ENCODE results near the gene GSC2.

Gene GSC2

GRCh38 chr22:19134176-19134831 is 15.8 kb downstream of the GSC2 start:
- no peak overlapping the region for H3K9ac ChIP-seq (ENCODE audit: insufficient read length, low read depth)
- no peak for DNase-seq (ENCODE audit: low read depth, low spot score)
- no peaks in the 10 kb centered on the region for H3K9me3 ChIP-seq (ENCODE audit: insufficient read depth, low read length)
- no peaks in the 10 kb centered on the region for H3K4me1 ChIP-seq (ENCODE audit: insufficient read depth, insufficient read length)
- TF ChIP-seq ZNF274 (IDR thresholded peaks at IDR 0.05; ENCODE audit: low read depth, low read length) = no peak
- no peak for TF ChIP-seq SUZ12 (IDR thresholded peaks at IDR 0.05; ENCODE audit: extremely low read depth, insufficient read depth, insufficient read length)
- no peak for TF ChIP-seq YY1 (IDR thresholded peaks at IDR 0.05; ENCODE audit: insufficient read depth, insufficient read length)
- peaks cover 80% of the 10 kb centered on the region for H3K36me3 ChIP-seq (ENCODE audit: insufficient read depth, insufficient read length, low read length)
- H3K4me3 ChIP-seq (ENCODE audit: insufficient read length, low read depth) = no peak overlapping the region
- H3K27me3 ChIP-seq (ENCODE audit: insufficient read depth, insufficient read length) = no peaks in the 10 kb centered on the region

- H3K4me1 ChIP-seq (ENCODE audit: insufficient read depth, insufficient read length) = no peaks in the 10 kb centered on the region
- no peak for TF ChIP-seq ZNF274 (IDR thresholded peaks at IDR 0.05; ENCODE audit: low read depth, low read length)
- TF ChIP-seq YY1 (IDR thresholded peaks at IDR 0.05; ENCODE audit: insufficient read depth, insufficient read length) = no peak
- TF ChIP-seq SUZ12 (IDR thresholded peaks at IDR 0.05; ENCODE audit: extremely low read depth, insufficient read depth, insufficient read length) = no peak
- no peak overlapping the region for H3K4me3 ChIP-seq (ENCODE audit: insufficient read length, low read depth)
- no peak overlapping the region for H3K9ac ChIP-seq (ENCODE audit: insufficient read length, low read depth)
- no peak for DNase-seq (ENCODE audit: low read depth, low spot score)
- H3K27me3 ChIP-seq (ENCODE audit: insufficient read depth, insufficient read length) = no peaks in the 10 kb centered on the region
- peaks cover 73% of the 10 kb centered on the region for H3K36me3 ChIP-seq (ENCODE audit: insufficient read depth, insufficient read length, low read length)
- H3K9me3 ChIP-seq (ENCODE audit: insufficient read depth, low read length) = no peaks in the 10 kb centered on the region
These were observed 16.5 kb downstream of the GSC2 start for GRCh38 chr22:19133561-19133960.

GRCh38 chr22:19132693-19133400 is 17.2 kb downstream of the GSC2 start:
- Histone ChIP-seq H3K9me3 (ENCODE audit: insufficient read depth, low read length) (no peaks in the 10 kb centered on the region), H3K9ac (ENCODE audit: insufficient read length, low read depth) (no peak overlapping the region), H3K36me3 (ENCODE audit: insufficient read depth, insufficient read length, low read length) (peaks cover 66% of the 10 kb centered on the region), H3K27me3 (ENCODE audit: insufficient read depth, insufficient read length) (no peaks in the 10 kb centered on the region), H3K4me1 (ENCODE audit: insufficient read depth, insufficient read length) (no peaks in the 10 kb centered on the region), H3K4me3 (ENCODE audit: insufficient read length, low read depth) (no peak overlapping the region)
- no peak for DNase-seq (ENCODE audit: low read depth, low spot score)
- TF ChIP-seq ZNF274 (IDR thresholded peaks at IDR 0.05; ENCODE audit: low read depth, low read length) (no peak), SUZ12 (IDR thresholded peaks at IDR 0.05; ENCODE audit: extremely low read depth, insufficient read depth, insufficient read length) (no peak), YY1 (IDR thresholded peaks at IDR 0.05; ENCODE audit: insufficient read depth, insufficient read length) (no peak)

GRCh38 chr22:19132153-19132552 is 17.9 kb downstream of the GSC2 start:
- H3K9me3 ChIP-seq (ENCODE audit: insufficient read depth, low read length) = no peaks in the 10 kb centered on the region
- H3K9ac ChIP-seq (ENCODE audit: insufficient read length, low read depth) = no peak overlapping the region
- H3K27me3 ChIP-seq (ENCODE audit: insufficient read depth, insufficient read length) = no peaks in the 10 kb centered on the region
- DNase-seq (ENCODE audit: low read depth, low spot score) = no peak
- TF ChIP-seq SUZ12 (IDR thresholded peaks at IDR 0.05; ENCODE audit: extremely low read depth, insufficient read depth, insufficient read length) (no peak), ZNF274 (IDR thresholded peaks at IDR 0.05; ENCODE audit: low read depth, low read length) (no peak), YY1 (IDR thresholded peaks at IDR 0.05; ENCODE audit: insufficient read depth, insufficient read length) (no peak)
- no peaks in the 10 kb centered on the region for H3K4me1 ChIP-seq (ENCODE audit: insufficient read depth, insufficient read length)
- peaks cover 59% of the 10 kb centered on the region for H3K36me3 ChIP-seq (ENCODE audit: insufficient read depth, insufficient read length, low read length)
- no peak overlapping the region for H3K4me3 ChIP-seq (ENCODE audit: insufficient read length, low read depth)

GRCh38 chr22:19131685-19132015 is 18.4 kb downstream of the GSC2 start:
- Histone ChIP-seq H3K4me3 (ENCODE audit: insufficient read length, low read depth) (no peak overlapping the region), H3K9me3 (ENCODE audit: insufficient read depth, low read length) (no peaks in the 10 kb centered on the region), H3K36me3 (ENCODE audit: insufficient read depth, insufficient read length, low read length) (peaks cover 54% of the 10 kb centered on the region), H3K4me1 (ENCODE audit: insufficient read depth, insufficient read length) (no peaks in the 10 kb centered on the region), H3K9ac (ENCODE audit: insufficient read length, low read depth) (no peak overlapping the region), H3K27me3 (ENCODE audit: insufficient read depth, insufficient read length) (no peaks in the 10 kb centered on the region)
- no peak for DNase-seq (ENCODE audit: low read depth, low spot score)
- TF ChIP-seq YY1 (IDR thresholded peaks at IDR 0.05; ENCODE audit: insufficient read depth, insufficient read length) (no peak), ZNF274 (IDR thresholded peaks at IDR 0.05; ENCODE audit: low read depth, low read length) (no peak), SUZ12 (IDR thresholded peaks at IDR 0.05; ENCODE audit: extremely low read depth, insufficient read depth, insufficient read length) (no peak)

GRCh38 chr22:19130959-19131684 is 19.0 kb downstream of the GSC2 start, which contains the start of gene TSSK2:
TSSK2 (plus strand) TSS chr22:19131308; CDS start chr22:19131400, 92 bp downstream.
- Histone ChIP-seq H3K9ac (ENCODE audit: insufficient read length, low read depth) (no peak within 1 kb of the TSS), H3K36me3 (ENCODE audit: insufficient read depth, insufficient read length, low read length) (peaks cover 50% of the 10 kb centered on the region), H3K27me3 (ENCODE audit: insufficient read depth, insufficient read length) (no peaks in the 10 kb centered on the region), H3K9me3 (ENCODE audit: insufficient read depth, low read length) (no peaks in the 10 kb centered on the region), H3K4me3 (ENCODE audit: insufficient read length, low read depth) (no peak within 1 kb of the TSS), H3K4me1 (ENCODE audit: insufficient read depth, insufficient read length) (no peaks in the 10 kb centered on the region)
- no peak for TF ChIP-seq ZNF274 (IDR thresholded peaks at IDR 0.05; ENCODE audit: low read depth, low read length)
- TF ChIP-seq YY1 (IDR thresholded peaks at IDR 0.05; ENCODE audit: insufficient read depth, insufficient read length) = no peak
- no peak for TF ChIP-seq SUZ12 (IDR thresholded peaks at IDR 0.05; ENCODE audit: extremely low read depth, insufficient read depth, insufficient read length)
- no peak for DNase-seq (ENCODE audit: low read depth, low spot score)

- no peaks in the 10 kb centered on the region for H3K4me1 ChIP-seq (ENCODE audit: insufficient read depth, insufficient read length)
- DNase-seq (ENCODE audit: low read depth, low spot score) = no peak
- H3K36me3 ChIP-seq (ENCODE audit: insufficient read depth, insufficient read length, low read length) = peaks cover 43% of the 10 kb centered on the region
- no peak for TF ChIP-seq ZNF274 (IDR thresholded peaks at IDR 0.05; ENCODE audit: low read depth, low read length)
- no peak for TF ChIP-seq SUZ12 (IDR thresholded peaks at IDR 0.05; ENCODE audit: extremely low read depth, insufficient read depth, insufficient read length)
- no peak for TF ChIP-seq YY1 (IDR thresholded peaks at IDR 0.05; ENCODE audit: insufficient read depth, insufficient read length)
- H3K9me3 ChIP-seq (ENCODE audit: insufficient read depth, low read length) = no peaks in the 10 kb centered on the region
- H3K9ac ChIP-seq (ENCODE audit: insufficient read length, low read depth) = no peak overlapping the region
- H3K27me3 ChIP-seq (ENCODE audit: insufficient read depth, insufficient read length) = no peaks in the 10 kb centered on the region
- H3K4me3 ChIP-seq (ENCODE audit: insufficient read length, low read depth) = no peak overlapping the region
These were observed 20.2 kb downstream of the GSC2 start for GRCh38 chr22:19129871-19130270.

Data from NT2/D1 (cell line).